GM18907 (cell line): ENCODE data around the gene NFASC.

Experiments
- ATAC-seq: cut with Tn5 transposase; IDR thresholded peaks from one replicate; pipeline ENCODE4 v1.9.1; 2021; ENCODE audit warnings: mild to moderate bottlenecking, moderate library complexity; ENCODE audit not compliant: unreplicated experiment

NFASC gene

DNA sequence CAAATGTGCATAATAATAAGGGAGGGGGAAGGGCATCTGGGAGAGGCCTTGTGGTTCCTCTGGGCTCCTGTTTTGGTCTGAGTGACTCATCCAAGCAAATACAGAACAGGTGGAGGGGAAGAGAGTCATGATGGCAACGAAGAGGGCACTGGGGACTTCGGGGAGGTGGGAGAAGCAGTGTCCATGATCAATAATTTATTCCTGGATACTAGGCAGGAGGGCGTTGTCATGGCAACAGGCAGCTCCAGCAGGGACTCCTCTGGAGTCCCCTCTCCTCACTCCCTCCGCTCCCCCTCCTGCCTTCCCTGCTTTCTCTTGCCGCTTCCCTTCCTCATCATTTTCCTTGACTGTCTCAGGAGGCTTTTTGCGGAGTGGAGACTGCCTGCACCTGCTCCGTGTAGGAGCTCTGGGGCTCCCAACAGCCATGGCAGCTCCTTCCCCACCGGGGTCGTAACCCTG is 12.3 kb upstream of the NFASC start:
- no peak for ATAC-seq

DNA sequence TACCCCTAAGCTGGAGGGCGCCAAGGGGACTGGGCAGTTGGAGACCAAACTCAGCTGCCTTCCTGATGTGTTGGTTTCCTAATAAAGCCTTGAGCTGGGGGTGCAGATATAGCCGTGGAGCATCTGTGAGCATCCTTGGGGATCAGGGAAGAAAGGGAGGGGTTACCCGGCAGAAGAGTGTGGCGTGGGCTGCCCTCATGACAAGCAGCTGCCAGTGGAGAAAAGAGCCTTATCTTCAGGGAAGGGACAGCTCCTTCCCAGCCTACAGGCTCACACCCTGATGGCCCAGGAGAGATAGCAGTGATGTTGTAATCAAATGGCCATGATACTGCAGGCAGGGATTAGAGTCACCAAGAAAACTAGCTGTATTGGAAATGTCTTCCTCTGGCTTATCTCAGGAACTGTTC is 10.8 kb upstream of the NFASC start:
- ATAC-seq = no peak

DNA sequence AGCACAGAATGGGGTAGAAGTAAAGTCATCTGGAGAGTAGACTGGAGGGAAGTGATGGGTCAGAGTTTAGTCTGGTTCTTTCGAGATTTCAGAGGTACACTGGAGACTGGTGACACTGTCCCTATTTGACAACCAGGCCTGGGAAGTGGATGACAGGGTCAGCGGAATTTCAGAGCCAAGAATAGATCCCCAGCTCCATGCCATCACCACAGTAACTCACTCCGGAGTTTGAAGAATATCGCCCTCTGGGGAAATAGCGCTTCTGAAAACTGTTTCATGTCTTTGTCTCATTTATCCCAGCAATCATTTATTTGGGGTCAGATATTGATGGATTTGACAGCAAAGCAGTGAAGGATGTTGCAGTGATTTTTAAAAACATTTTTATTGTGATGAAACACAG is 7.6 kb upstream of the NFASC start:
- ATAC-seq = no peak

DNA sequence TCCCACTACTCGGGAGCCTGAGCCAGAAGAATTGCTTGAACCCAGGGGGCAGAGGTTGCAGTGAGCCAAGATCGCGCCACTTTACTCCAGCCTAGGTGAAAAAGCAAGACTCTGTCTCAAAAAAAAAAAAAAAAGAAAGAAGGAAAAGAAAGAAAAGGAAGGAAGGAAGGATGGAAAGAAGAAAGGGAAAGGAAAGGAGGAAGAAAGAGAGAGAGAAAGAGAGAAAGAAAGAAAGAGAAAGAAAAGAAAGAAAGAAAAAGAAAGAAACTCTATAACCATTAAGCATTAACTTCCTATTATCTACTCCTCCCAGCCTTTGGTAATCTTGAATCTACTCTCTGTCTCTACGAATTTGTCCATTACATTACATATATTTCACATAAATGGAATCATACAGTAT is 6.9 kb upstream of the NFASC start:
- ATAC-seq = no peak

DNA sequence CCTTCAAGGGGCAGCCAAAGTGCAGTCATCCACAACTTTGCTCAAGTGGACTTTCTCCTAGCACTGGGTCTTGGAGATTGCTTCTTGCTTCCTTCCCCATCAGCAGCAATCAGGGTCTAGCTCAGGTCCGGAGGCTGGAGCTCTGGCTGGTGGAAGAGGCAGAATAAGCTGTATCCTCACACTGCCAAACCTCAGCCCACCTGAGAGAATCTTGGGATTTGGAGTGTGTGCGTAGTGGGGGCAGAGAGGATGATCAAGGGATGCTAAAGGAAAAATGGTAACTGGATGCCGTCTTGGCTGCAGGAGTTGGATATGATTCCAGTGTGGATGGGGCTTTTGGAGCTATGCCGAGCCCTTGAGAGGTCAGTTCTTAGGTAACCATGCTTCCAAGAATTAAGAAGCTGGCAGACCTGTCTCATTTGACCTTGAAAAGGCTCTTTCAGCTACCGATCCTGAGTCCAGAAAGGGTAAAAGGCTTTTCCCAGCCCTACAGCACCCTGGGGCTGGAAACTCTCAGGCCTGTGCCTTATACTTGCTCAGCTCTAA is 4.5 kb upstream of the NFASC start:
- ATAC-seq = no peak

DNA sequence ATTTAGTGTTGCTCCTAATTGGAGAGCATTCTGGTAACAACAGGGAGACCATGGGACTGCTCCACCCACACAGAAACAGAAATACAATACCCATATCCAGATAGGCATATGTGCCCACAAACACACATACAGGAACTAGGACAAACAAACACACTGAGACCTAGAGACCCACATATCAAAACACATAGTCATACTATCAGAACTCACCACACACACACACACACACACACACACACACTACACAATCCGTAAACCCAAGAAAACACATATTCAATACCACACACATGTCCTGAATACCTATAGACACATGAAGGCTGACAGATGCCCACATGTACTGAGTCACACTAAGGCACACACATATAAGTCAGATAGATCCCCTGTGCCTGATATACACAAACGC is 3.5 kb upstream of the NFASC start:
- no peak for ATAC-seq

DNA sequence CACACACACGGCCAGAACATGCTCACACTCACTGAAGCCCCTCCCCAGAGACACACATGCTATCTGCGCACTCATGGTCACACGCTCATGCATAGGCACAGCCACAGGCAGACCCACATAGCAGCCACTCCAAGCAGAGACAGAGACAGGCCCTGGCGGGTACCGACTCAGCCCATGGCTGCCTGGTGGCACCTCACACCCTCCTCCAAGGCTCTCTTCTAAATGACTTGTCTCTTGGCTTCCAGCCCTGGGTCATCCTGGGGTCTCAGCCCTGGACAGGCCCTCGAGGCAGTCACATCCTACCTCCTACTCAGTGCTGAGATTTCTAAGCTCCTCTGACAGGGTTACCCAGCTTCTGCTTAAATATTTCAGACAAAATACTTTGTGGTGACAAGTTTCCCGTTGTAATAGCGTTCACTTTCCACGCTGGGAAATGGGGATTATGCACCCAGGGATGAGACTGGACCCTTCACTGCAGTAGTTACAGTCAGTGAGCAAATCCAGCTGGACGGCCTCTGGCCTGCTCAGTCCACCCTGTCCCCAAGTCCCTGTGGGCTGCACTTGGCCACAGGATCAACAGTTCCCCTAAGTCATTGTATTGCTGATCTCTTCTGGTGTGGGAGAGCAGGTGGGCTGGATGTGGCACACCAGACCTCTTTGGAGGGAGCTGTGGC is 2.9 kb upstream of the NFASC start:
- ATAC-seq = no peak

DNA sequence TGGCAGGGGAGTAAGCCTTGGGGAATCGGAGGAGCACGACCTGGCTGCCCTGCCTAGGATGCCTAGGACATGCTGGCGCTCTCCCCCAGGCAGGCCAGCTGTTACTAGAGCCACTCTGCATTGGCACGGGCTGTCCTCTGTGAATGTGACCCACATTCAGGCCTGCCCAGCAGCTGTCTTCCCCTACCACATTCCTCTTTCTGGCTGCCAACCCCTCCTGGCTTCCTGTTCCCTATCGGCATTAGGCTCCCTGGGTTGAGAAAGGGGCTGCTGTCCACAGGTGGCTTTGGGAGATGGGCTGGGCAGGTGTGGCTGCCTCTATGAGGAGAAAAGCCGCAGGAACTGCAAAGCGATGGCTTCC is 2.3 kb upstream of the NFASC start:
- ATAC-seq = no peak

DNA sequence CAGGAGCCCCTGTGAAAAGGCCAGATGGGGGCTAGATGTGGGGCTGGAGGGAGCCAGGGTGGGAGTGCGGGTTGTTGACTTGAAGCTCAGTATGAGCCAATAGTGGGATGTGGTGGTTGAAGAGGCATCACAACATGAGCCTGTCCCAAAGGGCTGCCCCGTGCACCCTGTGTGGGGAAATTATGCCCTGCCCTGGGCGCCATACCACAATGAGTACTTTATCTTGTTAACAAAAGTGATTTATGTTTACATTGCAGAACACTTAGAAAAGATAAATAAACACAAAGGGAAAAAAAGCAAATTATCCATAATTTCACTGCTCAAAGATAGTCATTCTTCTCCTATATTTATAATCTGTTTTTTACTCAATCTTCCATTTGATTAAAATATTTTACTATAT is 1.6 kb upstream of the NFASC start:
- ATAC-seq = no peak

DNA sequence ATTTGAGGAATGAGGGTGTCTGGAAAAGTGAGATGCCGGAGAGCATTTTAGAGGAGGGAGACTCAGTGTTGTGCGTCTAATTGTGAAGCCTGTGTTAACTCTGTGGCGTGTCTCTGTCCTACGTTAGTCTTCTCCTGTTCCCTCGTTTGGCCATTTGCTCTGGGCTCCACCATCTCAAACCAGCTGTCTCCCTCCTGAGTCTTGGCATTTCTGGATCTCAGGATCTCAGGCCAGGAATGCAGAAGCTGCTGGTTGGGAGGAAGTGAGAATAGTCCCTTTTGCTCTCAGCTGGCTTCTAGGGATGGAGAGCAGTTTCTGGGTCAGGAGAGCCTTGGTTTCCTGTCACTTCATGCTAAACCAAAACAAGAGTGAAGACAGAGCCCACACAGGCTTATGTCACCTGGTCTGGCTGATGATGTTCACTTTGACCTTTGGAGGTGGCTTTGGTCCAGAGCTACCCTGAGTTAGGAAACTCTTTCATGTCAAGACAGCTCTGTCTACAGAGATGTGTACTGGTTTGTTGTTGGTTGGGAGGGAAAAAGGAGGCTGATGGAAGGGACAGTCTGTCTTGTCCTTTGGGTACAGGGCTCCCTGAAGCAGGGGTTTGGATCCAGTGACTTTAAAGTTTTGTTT is 859 bp downstream of the NFASC start:
- ATAC-seq = no peak

DNA sequence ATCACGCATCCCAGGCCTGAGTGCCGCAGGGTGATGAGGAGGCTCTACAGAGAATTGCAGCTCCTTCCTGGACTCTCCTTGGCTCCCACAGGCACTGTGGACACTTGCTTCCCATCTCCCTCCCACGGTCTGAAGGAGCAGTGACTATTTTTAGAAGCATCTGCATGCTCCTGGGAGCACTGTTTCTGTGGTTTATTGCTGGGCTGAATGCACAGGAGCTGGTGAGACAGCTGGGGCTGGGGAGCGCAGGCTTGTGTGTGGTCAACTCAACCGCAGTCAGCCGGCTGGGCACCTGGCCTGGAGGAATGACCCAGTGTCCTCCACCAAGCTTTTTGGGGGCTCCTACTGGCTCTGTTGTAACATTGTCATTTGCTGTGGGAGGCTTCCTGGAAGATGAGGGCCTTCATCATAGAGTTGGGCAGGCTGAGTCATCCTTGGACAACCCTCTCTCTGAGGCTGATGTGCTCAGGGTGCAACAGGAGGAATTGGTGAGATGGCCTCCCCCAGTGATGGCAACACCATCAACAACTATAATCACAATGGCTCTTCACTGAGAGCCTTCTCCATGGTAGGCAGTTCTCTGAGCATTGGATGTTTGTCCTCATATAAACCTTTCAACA is 1.7 kb downstream of the NFASC start:
- no peak for ATAC-seq

DNA sequence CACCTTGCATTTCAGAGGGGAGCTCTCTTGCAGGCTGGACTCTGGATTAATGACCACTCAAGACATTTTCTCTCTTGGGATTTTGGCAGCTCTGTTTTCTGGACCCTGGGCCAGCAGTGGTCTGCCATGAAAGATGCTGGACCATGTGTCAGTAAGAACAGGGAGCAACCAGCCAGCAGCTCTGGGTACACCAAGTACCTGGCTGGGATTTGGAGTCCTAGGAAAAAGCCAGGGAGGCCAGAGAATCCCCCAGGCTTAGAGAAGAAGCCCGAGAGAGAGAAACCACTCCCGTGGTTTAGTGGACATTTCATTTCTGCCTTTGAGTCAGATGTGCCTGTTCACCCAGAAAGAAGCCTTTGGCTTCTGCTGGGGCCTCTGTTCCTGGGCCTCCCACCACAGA is 2.5 kb downstream of the NFASC start:
- no peak for ATAC-seq

DNA sequence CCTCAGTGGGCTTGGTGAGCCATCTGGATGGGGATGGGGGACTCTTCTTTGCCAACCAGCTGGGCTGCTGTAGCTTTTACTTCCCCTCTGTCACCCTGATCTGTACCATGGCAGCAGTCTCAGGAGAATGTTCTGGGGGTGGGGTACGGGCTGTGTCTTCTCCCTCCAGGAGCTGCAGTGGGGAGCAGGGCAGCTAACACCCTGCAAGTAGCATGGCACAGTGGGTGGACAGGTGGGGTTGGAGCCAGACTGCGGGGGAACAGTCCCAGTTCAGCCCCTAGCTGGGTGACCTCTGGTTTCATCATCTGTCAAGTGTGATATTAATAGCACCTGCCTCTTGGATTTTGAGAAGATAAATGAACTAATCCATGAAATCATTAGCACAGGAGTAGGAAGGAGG is 3.1 kb downstream of the NFASC start:
- no peak for ATAC-seq

DNA sequence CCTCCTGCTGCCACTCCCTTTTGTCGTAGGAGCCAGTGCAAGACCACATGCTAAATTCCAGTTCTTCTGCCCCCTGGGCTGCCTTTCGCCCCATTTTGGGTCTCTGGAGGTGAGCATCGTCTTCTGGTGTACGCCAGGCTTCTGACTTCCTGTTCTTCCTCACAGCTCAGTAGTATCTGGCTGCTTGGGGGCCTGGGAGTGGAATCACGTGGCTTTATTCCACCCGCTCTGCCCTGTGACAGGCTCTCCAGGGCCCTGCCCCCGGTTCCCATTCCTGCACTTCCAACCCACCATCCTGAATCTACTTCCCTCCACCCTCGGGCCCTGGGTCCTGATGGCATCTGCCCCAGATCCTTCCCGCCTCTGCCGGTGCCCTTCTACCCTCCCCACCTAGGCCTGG is 3.6 kb downstream of the NFASC start:
- no peak for ATAC-seq

DNA sequence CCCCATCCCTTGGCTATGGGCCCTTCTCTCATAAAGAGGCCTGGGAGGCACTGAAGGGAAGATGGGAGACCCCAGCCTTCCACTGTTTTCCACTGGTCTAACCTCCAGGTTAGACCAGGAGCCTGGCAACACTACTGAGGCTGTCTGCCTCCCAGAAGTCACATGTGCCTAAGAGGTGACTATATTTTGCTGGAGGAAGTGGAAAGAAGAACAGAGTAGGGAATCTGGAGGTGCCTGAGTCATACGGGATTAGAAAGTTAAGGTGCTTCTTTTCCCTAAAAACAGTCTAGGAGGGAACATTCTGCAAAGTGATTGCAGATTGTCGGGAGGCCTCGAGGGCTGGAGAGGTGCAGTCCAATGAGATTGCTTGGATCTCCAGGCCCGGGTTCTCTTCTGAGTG is 4.6 kb downstream of the NFASC start:
- ATAC-seq = no peak

DNA sequence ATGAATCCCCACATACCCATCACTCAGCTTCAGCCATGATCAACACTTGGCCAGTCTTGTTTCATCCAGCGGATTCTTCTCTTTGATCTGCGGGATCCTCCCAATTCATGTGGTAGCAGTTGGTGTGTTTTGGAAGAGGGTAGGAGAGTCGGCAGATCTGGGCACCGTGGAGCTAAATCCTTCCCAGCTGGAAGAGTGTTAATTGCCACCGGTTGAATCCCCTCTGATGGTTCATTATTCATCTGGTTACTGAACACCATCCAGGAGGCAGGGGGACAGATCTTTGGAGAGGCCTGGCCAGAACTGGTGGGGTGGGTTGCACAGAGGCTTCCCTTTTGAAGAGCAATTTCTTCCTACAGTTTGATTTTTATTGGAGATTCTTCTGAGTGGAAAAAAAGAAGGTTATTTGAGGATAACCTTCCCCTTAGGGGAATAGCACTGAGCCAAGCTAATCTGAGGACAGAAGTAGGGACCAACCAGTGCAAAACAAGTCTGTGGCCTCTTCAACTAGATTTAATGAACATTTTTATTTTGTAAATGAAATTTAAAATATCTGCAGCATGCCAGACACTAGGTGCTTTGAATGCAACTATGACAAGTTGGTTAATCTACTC is 8.1 kb downstream of the NFASC start:
- no peak for ATAC-seq

DNA sequence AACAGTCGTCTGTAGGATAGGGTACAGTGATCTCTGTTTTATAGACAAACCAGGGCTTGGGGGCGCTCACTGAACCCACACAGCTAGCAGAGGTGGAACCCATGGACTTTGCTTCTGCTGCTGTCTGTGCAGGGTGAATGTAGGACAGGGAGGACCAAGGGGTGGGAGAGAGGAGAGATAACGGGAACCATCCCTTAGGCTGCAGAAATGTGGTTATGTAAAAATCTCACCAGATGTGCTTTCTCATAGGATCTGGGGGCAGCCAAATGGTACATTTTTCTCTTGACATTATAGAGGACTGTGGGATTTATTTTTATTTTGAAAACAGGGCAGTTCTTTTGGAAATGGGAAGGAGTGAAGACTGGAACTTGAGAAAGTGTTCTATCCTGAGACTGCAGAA is 8.7 kb downstream of the NFASC start:
- ATAC-seq = no peak

DNA sequence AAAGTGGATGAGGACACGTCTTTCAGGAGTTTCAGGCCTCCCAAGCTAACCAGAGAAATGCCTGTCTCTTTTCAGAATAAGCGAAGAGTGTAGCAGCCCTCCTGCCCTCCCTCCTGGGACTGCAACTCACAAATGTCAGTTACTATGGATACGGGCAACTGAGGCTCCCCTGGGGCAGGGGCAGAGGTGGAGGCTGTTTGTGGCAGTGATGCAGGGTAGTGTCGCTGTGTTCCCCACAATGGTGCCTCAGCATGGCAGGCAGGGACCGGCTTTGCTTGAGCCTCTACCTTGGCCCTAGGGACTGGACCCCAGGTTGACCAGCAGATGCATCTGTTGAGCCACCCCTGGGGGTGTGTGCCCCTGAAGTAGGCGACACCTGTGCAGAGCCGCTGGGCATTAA is 10.2 kb downstream of the NFASC start:
- no peak for ATAC-seq

DNA sequence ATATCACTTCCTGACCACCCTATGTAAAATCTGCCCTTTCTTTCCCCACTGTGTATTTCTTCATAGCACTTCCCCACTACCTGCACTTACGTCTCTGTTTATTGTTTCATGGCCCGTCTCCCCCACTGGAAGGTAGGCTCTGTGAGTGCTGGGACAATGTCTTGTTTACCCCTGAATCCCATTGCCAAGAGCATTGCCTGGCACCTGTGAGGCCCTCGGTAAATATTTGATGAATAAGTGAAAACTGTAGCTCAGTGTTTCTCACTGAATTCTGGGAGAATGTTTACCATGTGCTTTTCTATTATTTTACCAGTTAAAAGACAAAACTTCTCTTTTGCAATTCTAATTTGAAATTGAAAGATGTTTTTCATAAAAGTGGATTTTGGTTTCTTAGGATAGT is 11.8 kb downstream of the NFASC start:
- no peak for ATAC-seq

DNA sequence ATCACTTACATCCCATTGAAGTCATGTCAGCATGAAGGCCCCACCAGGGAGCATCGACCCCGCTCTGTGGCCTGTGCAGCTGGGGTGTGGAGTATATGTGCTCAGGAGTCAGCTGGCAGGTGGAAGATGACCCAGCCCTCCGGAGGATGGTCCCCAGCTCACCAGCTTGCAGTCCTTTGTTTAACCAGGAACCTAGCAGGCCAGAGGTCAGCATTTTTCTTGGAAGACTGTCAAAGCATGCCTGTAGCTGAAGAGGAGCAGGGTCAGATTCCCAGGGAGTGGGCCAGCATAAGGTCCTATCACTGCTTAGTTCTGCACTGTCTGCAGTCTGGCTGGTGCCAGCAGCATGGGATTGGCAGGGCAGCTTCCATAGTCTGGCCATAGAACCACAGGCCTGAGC is 12.7 kb downstream of the NFASC start:
- ATAC-seq = no peak

DNA sequence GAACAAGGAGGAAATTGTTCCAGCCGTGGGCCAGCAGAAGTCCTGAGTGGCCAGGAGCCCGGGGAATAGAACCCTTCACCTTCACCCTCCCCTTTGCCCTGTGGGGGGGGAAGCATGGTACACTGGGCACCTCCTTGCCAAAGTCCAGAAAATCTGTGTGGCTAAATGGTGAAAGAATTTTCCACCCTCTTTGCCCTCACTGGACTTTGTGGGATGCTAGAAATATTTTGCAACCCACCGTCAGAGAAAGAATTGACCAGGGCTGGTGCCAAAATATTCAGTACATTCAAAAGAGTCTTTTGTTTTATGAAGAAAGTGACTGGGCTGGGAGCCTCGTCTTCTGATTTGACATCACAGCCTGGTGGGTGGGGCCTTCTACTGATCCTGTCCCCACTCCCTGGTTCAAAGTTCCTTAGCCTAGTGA is 14.6 kb downstream of the NFASC start:
- ATAC-seq = no peak

DNA sequence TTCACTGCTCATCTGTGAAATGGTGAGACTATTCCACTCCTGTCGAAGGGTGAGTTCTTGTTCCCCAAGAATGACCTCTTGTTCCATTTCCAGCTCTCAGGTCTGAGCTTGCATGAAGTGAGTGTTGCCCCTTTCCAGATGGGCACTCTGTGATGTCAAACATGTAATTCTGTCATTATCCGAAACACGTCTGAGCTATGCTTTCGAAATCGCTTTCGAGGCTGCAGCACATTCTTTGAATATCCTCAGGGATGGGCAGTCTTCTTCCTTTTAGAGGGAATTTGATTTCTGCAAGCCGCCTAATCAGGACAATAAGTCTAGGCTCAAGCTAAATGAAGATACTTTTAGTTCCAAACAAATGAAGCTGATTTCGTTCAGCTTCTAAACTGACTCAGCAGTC is 15.1 kb downstream of the NFASC start:
- no peak for ATAC-seq
